Activated CD4-positive, alpha-beta T cell treated with anti-CD3 and anti-CD28 coated beads for 1 hour (primary cell): Measurements from ENCODE around the gene RB1.

ENCODE experiments used
- DNase-seq: peaks from one replicate; pipeline ENCODE4 v3.0.0-alpha.2; 2020

Gene RB1

GRCh38 chr13:48356750-48357149 is 53.2 kb downstream of the RB1 start:
- DNase-seq: no peak

GRCh38 chr13:48369988-48370387 is 66.4 kb downstream of the RB1 start:
- no peak for DNase-seq

GRCh38 chr13:48370815-48371214 is 67.3 kb downstream of the RB1 start:
- no peak for DNase-seq

GRCh38 chr13:48377857-48378256 is 74.3 kb downstream of the RB1 start:
- DNase-seq: no peak

GRCh38 chr13:48380581-48380980 is 77.0 kb downstream of the RB1 start:
- no peak for DNase-seq

- DNase-seq: no peak
Observed at GRCh38 chr13:48383384-48383783, 79.8 kb downstream of the RB1 start.

GRCh38 chr13:48386816-48387215 is 83.3 kb downstream of the RB1 start:
- DNase-seq: no peak

- no peak for DNase-seq
Observed at GRCh38 chr13:48391257-48391656, 87.7 kb downstream of the RB1 start.

GRCh38 chr13:48393030-48393697 is 89.6 kb downstream of the RB1 start:
- DNase-seq: no peak

GRCh38 chr13:48393698-48394085 is 90.1 kb downstream of the RB1 start:
- DNase-seq: no peak

GRCh38 chr13:48397744-48398143 is 94.2 kb downstream of the RB1 start:
- DNase-seq: no peak

- no peak for DNase-seq
Observed at GRCh38 chr13:48398450-48399095, 95.0 kb downstream of the RB1 start.

GRCh38 chr13:48400090-48400694 is 96.6 kb downstream of the RB1 start:
- DNase-seq: no peak

GRCh38 chr13:48400850-48401291 is 97.3 kb downstream of the RB1 start:
- no peak for DNase-seq

GRCh38 chr13:48401480-48401879 is 97.9 kb downstream of the RB1 start:
- DNase-seq: no peak

GRCh38 chr13:48402325-48402932 is 98.9 kb downstream of the RB1 start:
- DNase-seq: no peak

GRCh38 chr13:48403151-48403631 is 99.6 kb downstream of the RB1 start:
- DNase-seq: no peak

GRCh38 chr13:48403913-48404312 is 100.4 kb downstream of the RB1 start:
- DNase-seq: no peak

- no peak for DNase-seq
Observed at GRCh38 chr13:48404952-48405351, 101.4 kb downstream of the RB1 start.

GRCh38 chr13:48405875-48406274 is 102.3 kb downstream of the RB1 start:
- DNase-seq: no peak

GRCh38 chr13:48410199-48410598 is 106.6 kb downstream of the RB1 start:
- DNase-seq: no peak

GRCh38 chr13:48411147-48411794 is 107.7 kb downstream of the RB1 start:
- DNase-seq: no peak

- no peak for DNase-seq
Observed at GRCh38 chr13:48411841-48412531, 108.4 kb downstream of the RB1 start.
